ENCODE data around the gene CMIP.

- TF ChIP-seq CTCF (IDR thresholded peaks at IDR 0.05), result peak in 3 of 4 experiments; percentile 19 to 36 (median 21)
- no peak for TF ChIP-seq POLR2AphosphoS5 (IDR thresholded peaks at IDR 0.05)
- TF ChIP-seq POLR2A (IDR thresholded peaks at IDR 0.05), result no peak
- no peak for TF ChIP-seq EP300 (IDR thresholded peaks at IDR 0.05)
These were observed 15.5 kb upstream of the CMIP start for GRCh38 chr16:81429045-81429521.

All from sigmoid colon (tissue), 4 donors.